AG09309 (cell line): ENCODE data around the gene RER1.

Source experiments
- DNase-seq: peaks from one replicate; pipeline ENCODE4 v3.0.0-alpha.2; 2010; ENCODE audit warnings: low read depth
- H3K4me3 ChIP-seq: 2 replicates; pipeline ENCODE4 v1.5.1; 2011; ENCODE audit warnings: mild to moderate bottlenecking, low read depth, low read length, moderate library complexity; ENCODE audit not compliant: control insufficient read depth
- CTCF ChIP-seq: IDR thresholded peaks from 2 replicates; pipeline ENCODE4 v1.5.1; 2011; ENCODE audit warnings: mild to moderate bottlenecking, low read depth, low read length, inconsistent platforms; ENCODE audit not compliant: insufficient read depth, control insufficient read depth; ENCODE audit errors: missing control alignments

RER1 gene

DNA sequence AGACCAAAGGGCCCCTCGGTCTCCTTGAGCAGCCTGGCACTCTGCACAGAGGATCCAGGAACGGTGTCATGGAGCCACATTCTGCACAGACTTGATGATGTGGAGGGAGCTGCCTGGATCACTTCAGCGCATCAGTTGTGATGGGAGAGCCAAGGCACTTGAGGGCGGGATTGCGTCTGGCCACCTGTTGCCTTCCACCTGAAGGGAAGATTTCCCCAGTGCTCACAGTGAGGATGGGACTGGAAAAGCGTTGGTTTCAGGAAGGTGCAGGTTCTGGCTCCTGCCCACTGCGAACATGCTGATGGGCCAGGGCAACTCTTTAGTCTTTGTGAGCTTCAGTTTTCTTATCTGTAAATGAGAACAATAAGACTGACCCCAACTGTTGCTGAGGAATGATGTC is 2.6 kb downstream of the RER1 start:
- no peak overlapping the region for H3K4me3 ChIP-seq
- no peak for DNase-seq
- TF ChIP-seq CTCF = no peak

DNA sequence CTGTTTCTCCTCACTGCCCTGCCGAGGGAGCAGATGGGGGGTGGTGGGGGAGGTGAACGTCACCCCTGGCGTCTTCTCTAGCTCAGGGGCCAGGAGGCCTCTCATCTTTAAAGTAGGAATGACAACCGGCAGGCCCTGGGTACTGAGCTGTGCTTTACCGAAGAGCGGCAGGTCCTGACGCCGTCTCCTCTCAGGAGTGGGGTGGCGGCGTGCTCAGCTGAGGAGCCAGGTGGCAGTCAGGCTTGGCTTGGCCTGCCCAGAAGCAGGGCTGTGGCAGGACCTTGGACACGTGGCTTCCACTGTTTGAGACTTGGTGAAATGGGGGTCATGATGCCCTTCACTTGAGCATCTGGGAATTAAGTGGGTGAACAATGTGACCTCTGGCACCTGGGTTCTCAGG is 3.1 kb downstream of the RER1 start:
- no peak for DNase-seq
- TF ChIP-seq CTCF = no peak
- no peak overlapping the region for H3K4me3 ChIP-seq

- DNase-seq = no peak
- TF ChIP-seq CTCF = no peak
- H3K4me3 ChIP-seq = no peak overlapping the region
Observed at GRCh38 chr1:2395245-2395644, 3.6 kb downstream of the RER1 start.

DNA sequence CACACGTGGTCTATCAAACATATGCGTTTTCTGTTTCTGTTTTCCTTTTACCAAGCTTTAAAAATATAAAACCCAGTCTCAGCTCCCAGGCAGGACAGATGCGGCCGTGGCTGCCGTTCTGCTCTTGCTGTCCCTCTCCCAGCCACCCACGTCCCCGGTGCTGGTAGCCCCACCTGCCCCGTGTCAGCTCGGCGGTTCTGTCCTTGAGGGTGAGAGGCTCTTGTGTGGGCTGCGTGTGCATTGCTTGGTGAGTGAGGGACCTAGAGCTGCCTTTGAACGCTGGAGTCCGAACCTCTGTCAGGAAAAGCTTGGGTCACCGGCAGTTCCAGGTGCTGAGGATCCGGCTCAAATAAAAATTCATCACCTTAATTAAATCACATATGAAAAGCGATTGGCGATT is 4.4 kb downstream of the RER1 start:
- H3K4me3 ChIP-seq = no peak overlapping the region
- DNase-seq = no peak
- TF ChIP-seq CTCF = no peak

DNA sequence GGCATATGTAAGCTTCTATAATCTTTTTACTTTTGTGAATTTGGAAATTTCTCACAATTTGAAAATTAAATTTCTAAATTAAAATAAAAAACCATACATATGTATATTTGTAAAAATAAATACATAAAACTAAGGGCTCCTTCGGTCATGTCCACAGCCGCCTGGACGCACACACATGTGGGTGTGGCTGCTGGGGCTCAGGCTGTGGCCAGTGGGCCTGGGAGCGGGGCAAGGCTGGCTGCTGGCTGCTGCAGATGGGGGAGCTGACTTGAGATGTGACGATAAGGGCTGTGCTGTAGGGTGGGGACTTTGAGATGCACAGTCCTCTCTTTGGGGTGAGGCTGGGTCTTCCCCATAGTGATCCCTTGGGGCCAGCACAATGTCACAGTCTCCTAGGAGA is 4.8 kb downstream of the RER1 start:
- no peak overlapping the region for H3K4me3 ChIP-seq
- TF ChIP-seq CTCF = no peak
- DNase-seq = no peak

- no peak for TF ChIP-seq CTCF
- no peak overlapping the region for H3K4me3 ChIP-seq
- no peak for DNase-seq
Observed at GRCh38 chr1:2397007-2397679, 5.5 kb downstream of the RER1 start.

DNA sequence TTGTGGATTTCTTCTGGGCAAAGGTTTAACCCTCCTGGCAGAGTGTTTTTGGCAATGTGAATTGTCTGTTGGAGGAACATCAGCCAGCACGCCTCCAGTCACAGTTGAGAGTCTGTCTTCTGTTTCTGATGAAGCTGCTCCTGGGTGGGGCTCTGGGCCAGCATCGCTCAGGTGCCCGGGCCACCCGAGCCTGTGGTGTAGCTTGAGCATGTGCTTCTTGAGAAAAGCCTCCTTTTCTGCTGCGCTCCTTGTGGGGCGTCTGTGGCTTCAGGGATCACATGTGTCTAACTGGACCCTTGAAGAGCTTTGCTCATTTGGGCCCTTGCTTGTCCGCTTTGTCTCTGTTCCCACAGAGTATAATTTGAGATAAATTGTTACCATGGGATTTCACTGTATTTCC is 7.2 kb downstream of the RER1 start:
- no peak for TF ChIP-seq CTCF
- no peak overlapping the region for H3K4me3 ChIP-seq
- DNase-seq = no peak
